ENCODE data around the gene SLC26A9. TPM values are rescaled to one million over a fixed set of nuclear protein-coding genes. Genes with fewer than 3 reads are reported as not detected.

SLC26A9 gene
- total RNA-seq, 1 experiment from 2014 or later, result 1.0 TPM

GRCh38 chr1:205916541-205916940, 26.7 kb downstream of the SLC26A9 start:
- Histone ChIP-seq H3K9me3 (ENCODE audit: insufficient read depth, low read depth) (no peaks in the 10 kb centered on the region), H2AFZ (no peak overlapping the region), H3K27ac (no peak overlapping the region), H3K79me2 (ENCODE audit: low read depth) (no peaks in the 10 kb centered on the region), H3K4me1 (replicated peaks; ENCODE audit: insufficient read depth) (no peaks in the 10 kb centered on the region), H3K4me3 (no peak overlapping the region), H3K9me2 (ENCODE audit: insufficient read depth) (no peaks in the 10 kb centered on the region), H3K27me3 (ENCODE audit: insufficient read depth, low read depth) (no peaks in the 10 kb centered on the region), H3F3A (ENCODE audit: insufficient read depth, low read depth) (no peaks in the 10 kb centered on the region), H4K20me1 (ENCODE audit: insufficient read depth) (no peaks in the 10 kb centered on the region), H3K36me3 (ENCODE audit: low read depth) (no peaks in the 10 kb centered on the region), H3K4me2 (no peak overlapping the region)
- intact Hi-C loops (cut with micrococcal nuclease; ENCODE audit: unreplicated experiment), result loop anchor here (5.0 to 10.0 kb wide), 2 partner anchors 259 to 332 kb away; no protein-coding TSS in a partner anchor
- ChIA-PET POLR2A (ENCODE audit: unreplicated experiment) (no interaction called here), CTCF (interaction anchor here (0.7 to 3.7 kb wide), 2 partner anchors 61 to 1893 kb away, joined by 6 to 79 read pairs; no protein-coding TSS in a partner anchor)
- DNase-seq, result no peak
- TF ChIP-seq EZH2 (IDR thresholded peaks at IDR 0.05; ENCODE audit: low read depth), result no peak
- TF ChIP-seq, protein P1, sequence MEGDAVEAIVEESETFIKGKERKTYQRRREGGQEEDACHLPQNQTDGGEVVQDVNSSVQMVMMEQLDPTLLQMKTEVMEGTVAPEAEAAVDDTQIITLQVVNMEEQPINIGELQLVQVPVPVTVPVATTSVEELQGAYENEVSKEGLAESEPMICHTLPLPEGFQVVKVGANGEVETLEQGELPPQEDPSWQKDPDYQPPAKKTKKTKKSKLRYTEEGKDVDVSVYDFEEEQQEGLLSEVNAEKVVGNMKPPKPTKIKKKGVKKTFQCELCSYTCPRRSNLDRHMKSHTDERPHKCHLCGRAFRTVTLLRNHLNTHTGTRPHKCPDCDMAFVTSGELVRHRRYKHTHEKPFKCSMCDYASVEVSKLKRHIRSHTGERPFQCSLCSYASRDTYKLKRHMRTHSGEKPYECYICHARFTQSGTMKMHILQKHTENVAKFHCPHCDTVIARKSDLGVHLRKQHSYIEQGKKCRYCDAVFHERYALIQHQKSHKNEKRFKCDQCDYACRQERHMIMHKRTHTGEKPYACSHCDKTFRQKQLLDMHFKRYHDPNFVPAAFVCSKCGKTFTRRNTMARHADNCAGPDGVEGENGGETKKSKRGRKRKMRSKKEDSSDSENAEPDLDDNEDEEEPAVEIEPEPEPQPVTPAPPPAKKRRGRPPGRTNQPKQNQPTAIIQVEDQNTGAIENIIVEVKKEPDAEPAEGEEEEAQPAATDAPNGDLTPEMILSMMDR (conservative IDR thresholded peaks at IDR 0.05), result no peak
- BruUV-seq (replicated peaks), result no TSS peak

- no peaks in the 10 kb centered on the region for H3K9me2 ChIP-seq (ENCODE audit: insufficient read depth)
- H3K36me3 ChIP-seq (ENCODE audit: low read depth), result no peaks in the 10 kb centered on the region
- H3K79me2 ChIP-seq (ENCODE audit: low read depth), result no peaks in the 10 kb centered on the region
- H4K20me1 ChIP-seq (ENCODE audit: insufficient read depth), result no peaks in the 10 kb centered on the region
- POLR2A ChIA-PET (ENCODE audit: unreplicated experiment), result no interaction called here
- no peak overlapping the region for H3K4me2 ChIP-seq
- no peaks in the 10 kb centered on the region for H3K9me3 ChIP-seq (ENCODE audit: insufficient read depth, low read depth)
- no peak for DNase-seq
- no TSS peak for BruUV-seq (replicated peaks)
- no peak overlapping the region for H3K27ac ChIP-seq
- CTCF ChIA-PET, result no interaction called here
- no peaks in the 10 kb centered on the region for H3K4me1 ChIP-seq (replicated peaks; ENCODE audit: insufficient read depth)
- no peak overlapping the region for H2AFZ ChIP-seq
- no peaks in the 10 kb centered on the region for H3F3A ChIP-seq (ENCODE audit: insufficient read depth, low read depth)
- intact Hi-C loops (cut with micrococcal nuclease; ENCODE audit: unreplicated experiment), result loop anchor here (5.0 to 10.0 kb wide), 2 partner anchors 258 to 331 kb away; no protein-coding TSS in a partner anchor
- no peaks in the 10 kb centered on the region for H3K27me3 ChIP-seq (ENCODE audit: insufficient read depth, low read depth)
- TF ChIP-seq, protein P1 (conservative IDR thresholded peaks at IDR 0.05), result no peak
- TF ChIP-seq EZH2 (IDR thresholded peaks at IDR 0.05; ENCODE audit: low read depth), result no peak
- H3K4me3 ChIP-seq, result no peak overlapping the region
Measured at GRCh38 chr1:205915354-205915990, 27.8 kb downstream of the SLC26A9 start.

GRCh38 chr1:205914730-205915129, 28.5 kb downstream of the SLC26A9 start:
- no peaks in the 10 kb centered on the region for H3K9me2 ChIP-seq (ENCODE audit: insufficient read depth)
- no peaks in the 10 kb centered on the region for H4K20me1 ChIP-seq (ENCODE audit: insufficient read depth)
- CTCF ChIA-PET, result no interaction called here
- intact Hi-C loops (cut with micrococcal nuclease; ENCODE audit: unreplicated experiment), result loop anchor here (5.0 to 10.0 kb wide), 2 partner anchors 257 to 330 kb away; no protein-coding TSS in a partner anchor
- no peak for DNase-seq
- no peaks in the 10 kb centered on the region for H3K79me2 ChIP-seq (ENCODE audit: low read depth)
- no TSS peak for BruUV-seq (replicated peaks)
- H3K36me3 ChIP-seq (ENCODE audit: low read depth), result no peaks in the 10 kb centered on the region
- H3K4me3 ChIP-seq, result no peak overlapping the region
- H3K27me3 ChIP-seq (ENCODE audit: insufficient read depth, low read depth), result no peaks in the 10 kb centered on the region
- TF ChIP-seq, protein P1 (conservative IDR thresholded peaks at IDR 0.05), result no peak
- TF ChIP-seq EZH2 (IDR thresholded peaks at IDR 0.05; ENCODE audit: low read depth), result no peak
- no peaks in the 10 kb centered on the region for H3K9me3 ChIP-seq (ENCODE audit: insufficient read depth, low read depth)
- POLR2A ChIA-PET (ENCODE audit: unreplicated experiment), result no interaction called here
- H3K4me1 ChIP-seq (replicated peaks; ENCODE audit: insufficient read depth), result no peaks in the 10 kb centered on the region
- no peak overlapping the region for H3K4me2 ChIP-seq
- no peak overlapping the region for H2AFZ ChIP-seq
- no peak overlapping the region for H3K27ac ChIP-seq
- no peaks in the 10 kb centered on the region for H3F3A ChIP-seq (ENCODE audit: insufficient read depth, low read depth)
